BLaER1 (cell line): ENCODE results near the gene SLC8A1.

ENCODE experiments used
- H3K27ac ChIP-seq: shearing (Covaris generic); formaldehyde crosslinking; 2 replicates; pipeline ENCODE4 v1.8.1; 2022
- H3K27me3 ChIP-seq: shearing (Covaris generic); formaldehyde crosslinking; 2 replicates; pipeline ENCODE4 v1.8.1; 2022
- H3K36me3 ChIP-seq: shearing (Covaris generic); formaldehyde crosslinking; 2 replicates; pipeline ENCODE4 v1.8.1; 2022
- H3K4me1 ChIP-seq: shearing (Covaris generic); formaldehyde crosslinking; 2 replicates; pipeline ENCODE4 v1.8.1; 2022
- H3K4me2 ChIP-seq: shearing (Covaris generic); formaldehyde crosslinking; 2 replicates; pipeline ENCODE4 v1.8.1; 2022
- H3K4me3 ChIP-seq: shearing (Covaris generic); formaldehyde crosslinking; 2 replicates; pipeline ENCODE4 v1.8.1; 2022
- H3K9ac ChIP-seq: shearing (Covaris generic); formaldehyde crosslinking; 2 replicates; pipeline ENCODE4 v1.8.1; 2022
- H3K9me3 ChIP-seq: shearing (Covaris generic); formaldehyde crosslinking; 2 replicates; pipeline ENCODE4 v1.8.1; 2022
- H4K20me1 ChIP-seq: shearing (Covaris generic); formaldehyde crosslinking; 2 replicates; pipeline ENCODE4 v1.8.1; 2022
- Cebpa-rat ChIP-seq: shearing (Covaris generic); IDR thresholded peaks from 2 replicates; pipeline ENCODE4 v1.8.1; 2022

The SLC8A1 gene

DNA sequence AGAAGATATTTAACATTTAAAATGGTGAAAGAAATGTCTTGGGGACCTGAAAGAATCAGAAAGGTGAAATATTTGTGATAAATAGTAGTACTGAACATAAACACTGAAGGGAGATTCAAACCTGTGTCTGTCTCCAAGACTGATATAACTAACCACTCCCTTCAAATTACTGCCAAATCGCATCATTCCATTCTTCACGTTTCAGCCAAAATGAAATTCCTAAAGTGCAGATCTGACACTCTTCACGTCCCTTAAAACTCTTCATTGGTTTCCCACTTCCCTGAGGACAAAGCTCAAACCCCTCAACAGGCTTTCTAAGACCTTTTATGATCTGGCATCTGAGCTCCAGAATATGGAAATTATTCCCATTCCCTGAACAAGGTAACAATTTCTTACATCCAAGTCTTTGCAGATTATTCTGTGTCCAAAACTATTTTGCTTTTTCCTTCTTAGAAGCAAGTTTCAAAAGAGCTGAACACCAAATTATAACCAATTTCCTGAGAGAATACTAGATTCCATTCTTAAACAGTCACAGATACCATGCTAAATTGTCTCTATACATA is 18.9 kb downstream of the SLC8A1 start:
- no peaks in the 10 kb centered on the region for H4K20me1 ChIP-seq
- H3K27ac ChIP-seq: no peak overlapping the region
- peaks cover 33% of the 10 kb centered on the region for H3K36me3 ChIP-seq
- no peak overlapping the region for H3K9ac ChIP-seq
- 0 out of 2 replicates have a peak, but pooled peaks cover 4% of the 10 kb centered on the region for H3K9me3 ChIP-seq
- H3K4me2 ChIP-seq: no peak overlapping the region
- no peaks in the 10 kb centered on the region for H3K27me3 ChIP-seq
- no peaks in the 10 kb centered on the region for H3K4me1 ChIP-seq
- no peak overlapping the region for H3K4me3 ChIP-seq
- no peak for TF ChIP-seq Cebpa-rat

DNA sequence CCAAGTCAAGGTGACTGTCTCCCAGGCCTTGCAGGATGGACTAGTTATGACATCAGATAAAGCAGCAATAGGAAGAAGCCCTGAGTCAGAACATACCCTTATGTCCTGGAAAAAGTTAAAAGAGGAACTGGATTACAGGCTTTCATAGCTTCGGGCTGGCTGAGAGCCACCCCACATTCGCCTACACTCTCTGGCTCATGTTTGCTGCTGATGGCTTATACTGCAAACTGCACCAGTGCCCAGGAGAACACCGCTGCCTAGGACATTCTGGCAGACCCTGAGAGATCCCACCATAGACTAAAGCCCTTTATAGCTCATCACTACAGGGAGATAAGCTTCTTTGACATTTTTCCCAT is 20.3 kb downstream of the SLC8A1 start:
- Histone ChIP-seq H3K36me3 (peaks cover 37% of the 10 kb centered on the region), H3K4me2 (no peak overlapping the region), H4K20me1 (no peaks in the 10 kb centered on the region), H3K9me3 (0 out of 2 replicates have a peak, but pooled peaks cover 4% of the 10 kb centered on the region), H3K27me3 (no peaks in the 10 kb centered on the region), H3K4me1 (no peaks in the 10 kb centered on the region), H3K27ac (no peak overlapping the region), H3K9ac (no peak overlapping the region), H3K4me3 (no peak overlapping the region)
- no peak for TF ChIP-seq Cebpa-rat

DNA sequence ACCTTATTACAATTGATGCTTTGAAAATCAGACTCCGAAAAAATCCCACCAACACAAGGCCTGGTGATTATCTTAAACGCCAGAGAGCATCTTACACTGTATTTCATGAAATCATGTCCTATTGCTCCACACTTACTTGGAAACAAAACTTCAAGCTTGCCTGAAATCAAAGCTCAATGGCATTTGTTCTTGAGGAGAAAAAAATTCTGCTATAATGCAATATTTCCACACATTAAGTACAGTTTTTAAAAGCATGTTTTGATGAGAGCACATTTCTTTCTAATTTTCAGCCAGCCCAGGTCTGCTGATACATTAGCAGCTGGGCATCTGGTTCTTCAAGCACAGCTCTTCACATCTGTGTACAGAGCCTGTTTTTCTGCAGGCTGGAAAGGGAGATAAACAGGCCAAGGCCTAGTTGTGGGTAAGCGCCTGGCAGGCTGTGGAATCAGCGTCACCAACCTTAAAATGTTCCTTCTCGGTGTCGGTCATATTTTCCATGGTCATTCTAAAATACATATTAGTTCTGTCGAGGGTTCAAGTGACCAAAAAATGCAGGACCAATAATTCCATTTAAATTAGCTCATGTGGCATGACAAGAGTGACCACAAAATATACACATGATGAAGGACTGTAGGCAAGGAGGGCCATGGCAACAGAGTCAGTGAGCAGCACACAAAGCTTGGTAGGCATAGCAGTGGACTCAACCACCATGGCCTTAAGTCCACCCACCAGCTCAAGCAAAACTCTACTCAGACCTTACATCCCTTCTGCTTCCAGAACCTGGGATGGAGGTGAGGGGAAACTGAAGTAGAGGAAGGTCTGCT is 20.9 kb downstream of the SLC8A1 start:
- H3K27me3 ChIP-seq: no peaks in the 10 kb centered on the region
- no peak for TF ChIP-seq Cebpa-rat
- no peak overlapping the region for H3K27ac ChIP-seq

DNA sequence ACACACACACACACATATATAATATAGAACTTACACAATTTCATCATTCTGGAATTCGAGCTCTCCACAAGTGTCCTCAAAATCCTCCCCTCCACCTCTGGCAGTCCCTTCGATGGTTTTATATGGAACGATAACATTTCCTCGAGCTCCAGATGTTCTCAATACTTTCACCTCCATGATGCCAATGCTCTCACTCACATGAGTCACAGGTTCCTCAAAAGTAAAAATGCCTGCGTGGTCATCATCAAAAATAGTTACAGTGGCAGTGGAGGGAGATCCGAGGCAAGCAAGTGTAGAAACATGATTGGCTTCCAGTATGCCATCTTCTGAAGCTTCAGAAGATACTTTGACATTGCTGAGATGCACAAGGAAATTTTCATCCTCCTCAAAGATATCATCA is 23.5 kb downstream of the SLC8A1 start:
- TF ChIP-seq Cebpa-rat: no peak
- no peak overlapping the region for H3K27ac ChIP-seq
- no peaks in the 10 kb centered on the region for H3K4me1 ChIP-seq
- H3K36me3 ChIP-seq: peaks cover 37% of the 10 kb centered on the region
- H3K4me3 ChIP-seq: no peak overlapping the region
- 0 out of 2 replicates have a peak, but pooled peaks cover 4% of the 10 kb centered on the region for H3K9me3 ChIP-seq
- H3K27me3 ChIP-seq: no peaks in the 10 kb centered on the region
- H3K9ac ChIP-seq: no peak overlapping the region
- no peak overlapping the region for H3K4me2 ChIP-seq
- no peaks in the 10 kb centered on the region for H4K20me1 ChIP-seq

More for the DNA sequence above, 20.9 kb downstream of the SLC8A1 start:
- Histone ChIP-seq H3K36me3 (peaks cover 37% of the 10 kb centered on the region), H3K4me1 (no peaks in the 10 kb centered on the region), H3K9ac (no peak overlapping the region), H3K4me3 (no peak overlapping the region), H3K9me3 (0 out of 2 replicates have a peak, but pooled peaks cover 4% of the 10 kb centered on the region), H4K20me1 (no peaks in the 10 kb centered on the region), H3K4me2 (no peak overlapping the region)

DNA sequence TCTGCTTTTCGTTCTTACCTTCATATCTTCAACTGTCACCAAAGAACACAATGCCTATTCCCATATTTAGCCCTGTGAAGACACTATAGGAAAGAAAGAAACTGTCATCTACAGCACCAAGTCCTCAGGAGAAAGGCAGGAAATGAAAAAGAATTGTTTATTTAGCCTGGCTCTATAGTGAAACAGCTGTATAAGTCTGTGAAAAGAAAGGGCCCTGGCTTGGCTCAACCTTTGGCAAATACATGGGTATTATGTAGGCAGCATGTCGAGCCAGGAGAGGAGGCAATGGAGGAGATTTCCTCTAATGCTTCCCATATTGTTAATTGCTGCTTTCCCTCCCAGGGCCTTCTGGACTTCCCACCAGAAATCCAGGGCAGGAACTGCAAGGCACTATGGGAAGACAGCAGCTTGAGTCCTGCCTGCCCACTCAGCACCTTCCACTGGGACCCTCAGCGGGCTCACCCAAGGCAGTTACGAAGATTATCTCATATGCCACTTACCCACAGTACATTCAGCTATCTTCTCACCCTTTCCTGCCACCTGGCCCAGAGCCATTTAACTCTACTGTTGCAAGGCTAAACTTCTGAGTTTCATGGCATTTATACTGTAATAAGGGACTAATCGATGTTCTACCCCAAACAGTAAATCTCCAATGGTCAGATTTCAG is 30.1 kb downstream of the SLC8A1 start:
- Histone ChIP-seq H3K36me3 (peaks cover 9% of the 10 kb centered on the region; the same call in 1 of the 2 replicates), H3K27ac (no peak overlapping the region)

DNA sequence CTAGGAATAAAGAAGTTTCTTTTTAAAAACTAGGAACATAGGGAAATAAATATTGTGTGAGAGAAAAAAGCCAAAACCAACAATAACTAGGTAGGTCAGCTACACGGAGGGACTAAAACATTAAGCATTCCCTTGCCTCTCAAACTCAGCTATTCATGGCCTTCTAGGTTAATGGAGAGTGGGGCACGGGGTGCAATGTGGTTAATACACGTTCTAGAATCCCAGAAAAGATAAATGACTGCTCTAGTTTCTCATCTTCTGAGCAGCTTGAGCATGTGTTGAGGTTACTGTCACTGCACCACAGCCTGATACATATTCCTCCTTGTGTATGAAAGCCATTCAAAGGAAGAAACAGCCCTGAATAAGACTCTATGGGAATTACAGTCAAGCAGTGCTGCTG is 31.4 kb downstream of the SLC8A1 start:
- no peaks in the 10 kb centered on the region for H3K27me3 ChIP-seq
- H4K20me1 ChIP-seq: no peaks in the 10 kb centered on the region
- H3K36me3 ChIP-seq: peaks cover 9% of the 10 kb centered on the region; the same call in 1 of the 2 replicates
- no peak for TF ChIP-seq Cebpa-rat
- no peak overlapping the region for H3K27ac ChIP-seq
- no peak overlapping the region for H3K9ac ChIP-seq
- no peak overlapping the region for H3K4me3 ChIP-seq
- no peak overlapping the region for H3K4me2 ChIP-seq
- H3K4me1 ChIP-seq: no peaks in the 10 kb centered on the region
- H3K9me3 ChIP-seq: no peaks in the 10 kb centered on the region

More for the DNA sequence above, 30.1 kb downstream of the SLC8A1 start:
- H3K4me1 ChIP-seq: no peaks in the 10 kb centered on the region
- H4K20me1 ChIP-seq: no peaks in the 10 kb centered on the region
- H3K9me3 ChIP-seq: no peaks in the 10 kb centered on the region
- H3K9ac ChIP-seq: no peak overlapping the region
- H3K4me3 ChIP-seq: no peak overlapping the region
- H3K4me2 ChIP-seq: no peak overlapping the region
- no peak for TF ChIP-seq Cebpa-rat
- H3K27me3 ChIP-seq: no peaks in the 10 kb centered on the region

DNA sequence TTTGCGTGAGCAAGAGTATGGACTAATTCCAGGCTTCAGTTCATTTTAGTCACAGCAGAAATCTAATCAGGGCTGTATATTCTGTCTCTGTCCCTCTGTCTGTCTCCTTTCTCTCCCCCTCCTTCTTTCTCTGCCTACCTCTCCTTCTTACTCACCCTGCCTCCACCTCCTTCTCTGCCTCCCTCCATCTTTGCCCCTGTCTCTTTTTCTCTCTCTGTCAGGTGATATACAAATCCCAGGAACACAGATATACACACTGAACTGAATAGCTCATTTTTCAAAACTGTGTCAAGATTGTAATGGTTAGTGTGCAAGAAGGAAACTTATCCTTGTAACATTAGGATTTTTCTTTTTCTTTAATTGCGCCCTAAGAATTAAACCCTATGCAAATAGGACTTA is 32.5 kb downstream of the SLC8A1 start:
- Histone ChIP-seq H3K9ac (no peak overlapping the region), H3K4me3 (no peak overlapping the region), H3K36me3 (peaks cover 9% of the 10 kb centered on the region; the same call in 1 of the 2 replicates), H3K4me1 (no peaks in the 10 kb centered on the region), H3K9me3 (no peaks in the 10 kb centered on the region), H3K4me2 (no peak overlapping the region), H3K27ac (no peak overlapping the region), H3K27me3 (no peaks in the 10 kb centered on the region), H4K20me1 (no peaks in the 10 kb centered on the region)
- TF ChIP-seq Cebpa-rat: no peak

DNA sequence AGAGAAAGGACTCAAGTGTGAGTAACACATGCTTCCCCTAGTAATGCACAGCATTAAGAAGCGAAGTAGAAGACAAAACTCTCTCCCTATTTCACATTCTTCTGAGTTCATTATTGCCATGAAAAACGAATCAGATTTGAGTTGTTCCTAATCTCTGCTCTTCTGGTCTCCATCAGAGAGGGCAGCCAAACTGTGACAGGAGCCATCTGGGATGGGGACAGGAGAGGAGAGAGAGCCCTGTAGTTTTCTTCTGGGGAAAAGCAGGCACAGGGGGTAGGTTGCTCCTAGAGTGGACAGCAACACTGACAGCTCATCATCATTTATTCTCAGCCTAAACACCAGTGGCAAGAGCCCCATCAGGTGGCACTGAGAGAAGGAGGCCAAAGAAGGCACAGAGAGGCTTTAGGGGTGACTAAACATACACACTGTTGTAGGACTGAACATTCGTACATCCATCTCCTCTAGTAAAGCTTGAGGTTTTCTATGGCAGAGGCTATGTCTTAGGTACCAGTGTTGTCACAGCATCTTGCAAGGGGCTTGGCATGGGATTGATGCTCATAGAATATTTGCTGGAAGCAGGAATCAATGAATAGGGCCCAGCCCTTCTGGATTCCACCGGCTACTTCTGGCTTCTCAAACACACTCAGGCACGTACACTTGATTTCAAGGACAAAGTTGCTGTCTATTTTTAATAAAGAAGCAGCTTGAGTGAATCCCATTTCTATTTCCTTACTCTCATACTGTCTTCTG is 33.1 kb downstream of the SLC8A1 start:
- TF ChIP-seq Cebpa-rat: no peak
- H3K36me3 ChIP-seq: peaks cover 9% of the 10 kb centered on the region; the same call in 1 of the 2 replicates
- H3K9me3 ChIP-seq: no peaks in the 10 kb centered on the region
- H3K4me1 ChIP-seq: no peaks in the 10 kb centered on the region
- no peaks in the 10 kb centered on the region for H4K20me1 ChIP-seq
- H3K27me3 ChIP-seq: no peaks in the 10 kb centered on the region
- H3K27ac ChIP-seq: no peak overlapping the region
- H3K4me3 ChIP-seq: no peak overlapping the region
- no peak overlapping the region for H3K4me2 ChIP-seq
- no peak overlapping the region for H3K9ac ChIP-seq

DNA sequence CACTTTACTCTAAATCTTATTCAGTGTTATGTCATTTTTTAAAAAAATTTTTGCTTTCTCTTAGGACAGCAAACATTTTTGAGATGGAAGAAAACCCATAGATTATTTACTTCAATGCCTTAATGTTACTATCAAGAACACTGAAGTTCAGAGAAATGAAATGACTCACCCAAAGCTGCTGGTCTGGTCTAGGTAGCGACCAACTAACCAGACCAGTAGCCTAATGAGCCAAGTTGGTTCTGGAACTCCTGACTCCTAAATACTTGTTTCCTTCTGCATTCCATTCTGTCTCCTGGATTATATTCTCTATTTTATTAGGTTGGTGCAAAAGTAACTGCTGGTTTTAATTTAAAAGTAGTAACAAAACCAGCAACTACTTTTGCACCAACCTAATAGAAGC is 35.4 kb downstream of the SLC8A1 start:
- Histone ChIP-seq H3K4me2 (no peak overlapping the region), H3K27me3 (no peaks in the 10 kb centered on the region), H3K4me1 (no peaks in the 10 kb centered on the region), H4K20me1 (no peaks in the 10 kb centered on the region), H3K27ac (no peak overlapping the region), H3K36me3 (0 out of 2 replicates have a peak, but pooled peaks cover 4% of the 10 kb centered on the region), H3K9me3 (no peaks in the 10 kb centered on the region), H3K9ac (no peak overlapping the region), H3K4me3 (no peak overlapping the region)
- TF ChIP-seq Cebpa-rat: no peak
